GM19467 (cell line): Measurements from ENCODE around the gene TRNP1.
"Not testable (repeated sequence)": the region's sequence is repeated elsewhere in the genome, so short reads cannot be mapped to it uniquely, and the experiment has no call there.

Experiments
- ATAC-seq: cut with Tn5 transposase; IDR thresholded peaks from one replicate; pipeline ENCODE4 v1.9.1; 2021; ENCODE audit warnings: mild to moderate bottlenecking, moderate library complexity; ENCODE audit not compliant: unreplicated experiment

Gene TRNP1

DNA sequence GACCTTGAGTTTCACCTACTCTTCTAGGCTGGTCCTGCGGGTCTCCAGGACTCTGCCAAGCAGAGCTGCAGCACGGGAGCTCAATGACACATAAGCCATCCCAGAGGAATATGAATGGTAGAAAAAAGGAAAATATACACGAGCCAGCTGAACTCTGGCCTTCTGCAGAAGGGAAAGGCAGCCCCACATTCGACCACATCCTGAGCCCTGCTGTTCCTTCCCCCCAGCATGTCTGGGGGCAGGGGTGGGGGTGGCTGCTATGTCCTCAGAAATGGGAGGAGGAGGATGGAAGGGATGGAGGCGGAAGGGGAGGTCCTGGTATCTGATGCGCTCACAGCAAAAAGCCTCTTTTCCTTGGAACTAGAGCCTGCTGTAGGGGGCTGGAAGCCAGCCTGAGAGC, 21.1 kb upstream of the TRNP1 start:
- ATAC-seq: no peak

DNA sequence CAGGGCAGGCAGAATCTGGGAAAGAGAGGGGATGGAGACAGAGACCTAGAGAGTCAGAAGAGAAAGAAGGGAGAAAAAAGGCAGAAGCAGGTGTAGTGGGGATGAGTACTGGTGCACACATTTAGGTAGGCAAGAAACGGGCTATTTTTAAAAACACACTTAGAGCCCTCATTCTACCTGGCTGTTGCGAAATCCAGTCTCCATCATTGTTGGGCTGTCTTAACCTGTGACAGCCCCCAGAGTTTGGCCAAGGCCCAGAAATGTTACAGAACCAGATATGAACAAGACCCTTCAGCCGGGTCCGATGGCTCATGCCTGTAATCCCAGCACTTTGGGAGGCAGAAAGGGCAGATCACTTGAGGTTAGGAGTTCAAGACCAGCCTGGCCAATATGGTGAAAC, 20.7 kb upstream of the TRNP1 start:
- no peak for ATAC-seq

GRCh38 chr1:26976621-26977510, 16.6 kb upstream of the TRNP1 start:
- no peak for ATAC-seq

DNA sequence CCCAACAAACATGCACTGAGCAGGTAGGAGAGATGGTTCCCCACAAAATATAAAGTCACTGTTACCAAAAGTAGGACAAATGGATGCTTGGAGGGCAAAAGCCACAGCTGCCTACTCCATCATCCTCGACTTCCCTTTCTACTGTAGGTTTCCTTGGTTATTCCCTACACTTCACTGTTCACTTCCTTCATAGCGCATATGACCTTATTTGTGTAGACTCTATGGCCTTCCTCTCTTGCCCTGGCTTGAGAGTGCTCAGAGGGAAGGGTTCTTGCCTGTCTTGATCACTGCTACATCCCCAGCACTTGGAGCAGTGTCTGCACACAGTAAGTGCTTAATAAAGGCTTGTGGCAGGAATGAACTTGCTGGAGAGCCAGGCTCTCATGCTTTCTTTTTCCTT, 14.6 kb upstream of the TRNP1 start:
- ATAC-seq: no peak

DNA sequence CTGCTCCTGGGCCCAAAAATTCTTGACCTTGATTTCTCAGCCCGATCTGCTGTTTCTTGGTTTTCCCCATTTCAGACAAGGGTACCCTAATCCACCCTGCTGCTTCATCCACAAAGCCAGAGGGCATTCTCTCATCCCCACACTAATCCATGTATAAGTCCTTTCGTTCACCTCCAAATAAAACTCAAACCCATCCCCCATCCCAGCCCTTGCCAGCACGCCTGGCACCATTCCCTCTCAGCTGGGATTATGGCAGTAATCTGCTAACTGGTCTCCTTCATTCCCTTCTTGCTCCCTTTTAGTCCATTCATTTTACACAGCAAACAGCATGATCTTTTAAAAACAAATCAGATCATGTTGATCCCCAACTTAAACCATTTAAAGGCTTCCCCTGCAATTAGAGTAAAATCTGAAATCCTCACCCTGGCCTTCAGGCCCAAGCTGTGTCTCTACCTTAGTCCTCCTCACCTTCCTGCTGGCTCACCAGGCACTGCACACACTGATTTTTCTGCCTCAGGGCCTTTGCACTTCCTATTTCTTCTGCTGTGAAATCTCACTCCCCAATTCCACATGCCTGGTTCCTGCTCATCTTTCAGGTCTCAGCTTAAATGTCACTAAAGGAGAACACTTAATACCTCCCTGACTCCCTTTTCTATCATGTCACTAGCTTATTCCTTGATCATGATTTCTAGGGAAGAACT, 12.2 kb upstream of the TRNP1 start:
- no peak for ATAC-seq

GRCh38 chr1:26983863-26984262, 9.6 kb upstream of the TRNP1 start:
- ATAC-seq: no peak

DNA sequence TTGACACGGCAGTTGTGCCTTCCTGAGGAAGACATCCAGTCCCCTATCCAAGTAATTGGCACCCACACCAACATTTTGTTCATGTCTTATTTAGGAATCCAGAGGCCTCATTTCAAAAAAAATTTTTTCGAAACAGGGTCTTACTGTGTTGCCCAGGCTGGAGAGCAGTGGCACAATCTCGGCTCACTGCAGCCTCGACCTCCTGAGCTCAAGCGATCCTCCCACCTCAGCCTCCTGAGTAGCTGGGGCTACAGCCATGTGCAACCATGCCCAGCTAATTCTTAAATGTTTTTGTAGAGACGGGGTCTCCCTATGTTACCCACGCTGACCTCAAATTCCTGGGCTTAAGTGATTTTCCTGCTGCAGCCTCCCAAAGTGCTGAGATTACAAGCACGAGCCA, 9.2 kb upstream of the TRNP1 start:
- ATAC-seq: no peak

DNA sequence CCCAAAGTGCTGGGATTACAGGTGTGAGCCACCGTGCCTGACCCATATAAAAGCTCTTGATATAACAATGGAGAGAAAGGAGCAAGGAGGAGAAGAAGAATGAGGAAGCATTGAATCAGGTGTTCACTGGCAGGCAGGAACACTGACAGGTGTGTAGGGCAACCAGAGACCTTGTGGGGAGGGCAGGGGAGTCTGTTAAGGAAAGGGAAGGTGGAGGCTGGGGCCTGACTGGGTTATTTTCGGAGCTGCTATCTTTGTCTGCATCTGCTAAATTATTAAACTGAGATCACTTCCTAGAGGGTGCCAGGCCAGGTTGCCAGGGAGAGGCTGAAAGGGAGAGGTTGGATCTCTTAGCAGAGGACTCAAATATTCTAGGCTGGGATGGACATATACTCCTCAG, 6.8 kb upstream of the TRNP1 start:
- ATAC-seq: no peak

DNA sequence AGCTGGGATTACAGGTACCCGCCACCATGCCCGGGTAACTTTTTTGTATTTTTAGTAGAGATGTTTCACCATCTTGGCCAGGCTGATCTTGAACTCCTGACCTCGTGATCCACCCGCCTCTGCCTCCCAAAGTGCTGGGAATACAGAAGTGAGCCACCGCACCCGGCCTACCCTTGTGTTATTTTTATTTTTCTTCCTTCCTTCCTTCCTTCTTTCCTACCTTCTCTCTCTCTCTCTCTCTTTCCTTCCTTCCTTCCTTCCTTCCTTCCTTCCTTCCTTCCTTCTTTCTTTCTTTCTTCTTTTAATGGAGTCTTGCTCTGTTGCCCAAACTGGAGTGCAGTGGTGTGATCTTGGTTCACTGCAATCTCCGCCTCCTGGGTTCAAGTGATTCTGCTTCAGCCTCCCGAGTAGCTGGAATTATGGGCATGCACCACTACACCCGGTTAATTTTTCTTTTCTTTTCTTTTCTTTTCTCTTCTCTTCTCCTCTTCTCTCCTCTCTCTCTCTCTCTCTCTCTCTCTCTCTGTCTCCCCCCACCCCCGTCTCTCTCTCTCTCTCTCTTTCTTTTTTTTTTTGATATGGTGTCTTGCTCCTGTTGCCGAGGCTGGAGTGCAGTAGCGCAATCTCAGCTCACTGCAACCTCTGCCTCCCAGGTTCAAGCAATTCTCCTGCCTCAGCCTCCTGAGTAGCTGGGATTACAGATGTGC, 3.9 kb upstream of the TRNP1 start:
- ATAC-seq: not testable (repeated sequence)

DNA sequence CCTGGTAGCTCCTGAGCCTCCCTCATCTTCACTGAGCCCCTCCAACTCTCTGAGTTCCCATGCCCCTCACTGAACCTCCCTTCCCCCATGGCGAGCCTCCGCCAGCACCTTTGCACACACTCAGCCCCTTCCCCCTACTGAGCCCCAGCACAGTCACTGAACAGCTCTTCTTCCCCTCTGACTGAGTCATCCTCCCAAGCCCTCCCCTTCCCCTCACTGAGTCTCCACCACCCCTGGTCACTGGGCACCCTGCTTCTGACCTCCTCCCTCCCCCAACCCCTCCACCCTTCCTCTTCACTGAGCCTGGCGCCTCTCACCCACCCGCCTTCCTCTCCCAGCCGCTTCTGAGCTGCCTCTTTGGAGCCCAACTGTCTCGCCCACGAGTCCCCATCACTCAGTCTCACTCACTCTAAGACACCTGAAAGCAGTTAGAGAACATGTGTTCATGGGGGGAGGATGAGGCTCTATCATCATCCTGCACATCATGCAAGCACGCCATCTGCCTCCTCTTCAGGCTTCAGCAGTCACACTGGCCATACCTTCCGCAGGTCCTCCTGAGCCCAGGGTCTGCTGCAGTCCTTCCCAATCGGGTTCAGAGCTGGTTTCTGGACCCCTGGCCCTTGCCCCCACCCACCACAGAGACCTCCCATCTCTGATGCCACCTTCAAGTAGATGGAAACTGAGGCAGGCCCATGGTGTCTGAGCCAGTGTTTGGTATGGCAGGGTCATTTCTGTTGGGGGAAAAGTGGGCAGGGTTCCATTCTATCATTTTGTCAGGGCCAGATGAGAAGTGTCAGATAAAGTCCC, 2.0 kb upstream of the TRNP1 start:
- no peak for ATAC-seq

GRCh38 chr1:26994020-26994786, 711 bp downstream of the TRNP1 start:
- ATAC-seq: no peak

DNA sequence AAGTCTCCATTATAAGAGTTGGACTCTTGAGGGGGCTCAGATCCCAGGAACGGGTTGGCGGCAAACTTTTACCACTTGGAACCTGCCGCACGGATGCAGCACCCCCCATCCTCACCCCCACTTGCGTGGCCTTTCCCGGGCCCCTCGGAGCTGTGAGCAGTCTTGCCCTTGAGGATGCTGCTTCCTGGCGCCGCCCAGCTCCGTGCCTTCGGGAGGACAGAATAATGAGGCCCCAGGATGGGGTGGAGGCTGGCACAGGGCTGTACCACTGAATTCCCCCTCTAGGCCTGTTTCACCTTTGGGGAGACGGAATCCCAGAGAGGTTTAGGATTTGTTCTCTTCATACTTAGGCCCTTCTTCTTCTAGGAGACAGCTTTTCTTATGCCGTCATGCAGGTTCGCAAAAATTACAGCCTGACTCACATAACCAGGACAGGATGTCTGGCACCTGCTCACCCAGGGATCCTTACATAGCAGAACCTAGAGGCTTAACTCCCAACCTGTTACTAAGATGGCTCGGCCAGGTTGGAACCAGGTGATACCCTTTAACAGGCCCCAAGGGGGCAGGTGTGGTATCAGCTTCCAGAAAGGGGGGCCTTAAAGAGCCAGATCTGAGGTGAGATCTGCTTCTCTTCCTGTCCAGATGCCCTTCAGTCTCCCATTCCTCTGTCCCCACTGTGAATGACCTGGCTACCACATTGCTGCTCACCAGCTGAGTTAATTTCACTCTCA, 1.5 kb downstream of the TRNP1 start:
- no peak for ATAC-seq

- no peak for ATAC-seq
Measured at GRCh38 chr1:26996024-26996423, 2.5 kb downstream of the TRNP1 start.

DNA sequence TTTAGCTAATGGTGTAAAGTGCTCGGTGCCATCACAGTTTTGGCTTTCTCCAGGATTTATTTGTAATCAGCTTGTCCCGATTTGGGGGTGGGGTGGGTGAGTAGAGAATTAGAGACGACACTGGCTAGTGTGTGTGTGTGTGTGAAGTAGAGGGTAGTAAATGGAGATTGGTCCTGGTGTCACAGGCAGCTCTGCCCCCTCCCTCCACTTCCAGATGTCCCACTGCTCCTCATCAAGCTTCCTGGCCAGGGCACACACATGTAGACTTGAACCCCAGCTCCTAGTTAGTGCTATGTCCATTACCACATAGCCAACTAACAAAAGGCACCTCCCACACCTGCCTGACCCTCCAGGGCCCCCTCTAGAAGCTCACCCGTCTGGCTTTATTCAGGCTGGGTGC, 3.2 kb downstream of the TRNP1 start:
- no peak for ATAC-seq

GRCh38 chr1:26998429-26999300, 5.2 kb downstream of the TRNP1 start:
- no peak for ATAC-seq

DNA sequence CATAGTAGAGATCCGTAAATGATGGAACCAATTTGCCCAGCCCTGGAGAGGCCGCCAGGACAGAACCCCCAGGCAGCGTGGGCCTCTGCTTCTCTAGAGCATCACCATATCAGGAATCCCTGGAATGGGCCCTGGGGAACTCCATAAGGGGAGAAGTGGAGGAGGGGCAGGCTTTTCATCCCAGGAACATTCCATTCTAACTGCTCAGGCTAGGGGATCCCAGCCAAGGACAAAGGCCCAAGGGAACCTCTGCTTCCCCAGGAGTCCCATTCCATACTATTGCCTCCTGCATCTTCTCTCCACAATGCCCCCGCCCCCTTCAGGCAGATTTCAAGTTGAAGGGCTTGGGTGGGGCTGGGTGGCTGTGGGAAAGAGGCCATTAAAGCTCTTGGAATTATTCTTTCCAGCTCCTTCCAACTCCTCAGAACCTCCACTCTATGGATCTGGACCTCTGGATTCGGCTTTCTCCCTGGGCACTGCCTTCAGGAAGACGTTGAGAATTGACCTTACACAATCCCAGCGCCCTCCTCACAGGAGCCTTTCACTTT, 6.0 kb downstream of the TRNP1 start:
- no peak for ATAC-seq

DNA sequence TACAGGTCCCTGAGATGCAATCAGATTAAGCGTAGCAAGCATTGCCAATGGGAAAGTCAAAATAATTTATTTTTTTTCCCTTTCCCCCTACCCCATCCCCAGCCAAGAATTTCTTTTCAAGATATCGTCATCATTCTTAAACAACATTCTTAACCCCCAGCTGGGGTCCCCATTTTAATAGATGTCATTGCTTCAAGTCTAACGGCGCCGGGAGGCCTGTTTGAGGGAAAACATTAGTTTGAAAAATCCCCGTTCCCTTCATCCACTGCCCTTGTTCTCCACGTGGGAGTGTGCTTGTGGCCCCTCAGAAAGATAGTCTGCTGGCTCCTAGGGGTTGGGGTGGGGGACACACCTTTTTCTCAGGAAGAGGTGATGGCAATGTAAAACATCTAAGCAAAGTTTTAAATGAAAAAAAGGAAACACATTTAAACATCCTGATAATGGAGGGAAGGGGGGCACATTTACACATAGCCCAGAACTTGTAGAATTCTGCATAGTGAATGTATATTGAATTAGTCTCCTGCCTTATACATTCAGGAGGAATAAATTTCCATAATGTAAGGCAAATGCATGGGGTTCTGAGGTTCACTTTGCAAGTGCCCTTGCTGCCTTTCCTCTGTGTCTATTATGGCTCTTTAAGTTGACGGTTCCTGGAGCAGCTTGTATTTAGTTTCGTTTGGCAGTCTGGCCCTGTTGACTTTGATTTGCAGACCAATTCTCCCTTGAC, 6.8 kb downstream of the TRNP1 start:
- ATAC-seq: no peak
